ENCODE data around the gene CLEC4E.
"Not testable (repeated sequence)": the region's sequence is repeated elsewhere in the genome, so short reads cannot be mapped to it uniquely, and the experiment has no call there.

The CLEC4E gene

GRCh38 chr12:8508910-8509841, 31.5 kb downstream of the CLEC4E start:
- H3K4me3 ChIP-seq (ENCODE audit: low read depth, low read length) = no peak overlapping the region
- TF ChIP-seq POLR2A (IDR thresholded peaks at IDR 0.05; ENCODE audit: extremely low read depth, insufficient read length) = no peak
- no peak for TF ChIP-seq MAX (IDR thresholded peaks at IDR 0.05; ENCODE audit: low read depth, low read length)
- DNase-seq (ENCODE audit: low read depth) = peak; percentile 77

GRCh38 chr12:8508223-8508622, 32.5 kb downstream of the CLEC4E start:
- TF ChIP-seq POLR2A (IDR thresholded peaks at IDR 0.05; ENCODE audit: extremely low read depth, insufficient read length) = no peak
- no peak for TF ChIP-seq CTCF (IDR thresholded peaks at IDR 0.05; ENCODE audit: low read depth, low read length)
- TF ChIP-seq MYC (IDR thresholded peaks at IDR 0.05; ENCODE audit: low read depth, low read length) = no peak
- no peak for TF ChIP-seq MAX (IDR thresholded peaks at IDR 0.05; ENCODE audit: low read depth, low read length)
- DNase-seq (ENCODE audit: low read depth) = no peak
- H3K4me3 ChIP-seq (ENCODE audit: low read depth, low read length) = no peak overlapping the region

- TF ChIP-seq MYC (IDR thresholded peaks at IDR 0.05; ENCODE audit: low read depth, low read length) (no peak), CTCF (IDR thresholded peaks at IDR 0.05; ENCODE audit: low read depth, low read length) (no peak), POLR2A (IDR thresholded peaks at IDR 0.05; ENCODE audit: extremely low read depth, insufficient read length) (no peak), MAX (IDR thresholded peaks at IDR 0.05; ENCODE audit: low read depth, low read length) (no peak)
- DNase-seq (ENCODE audit: low read depth) = no peak
- no peak overlapping the region for H3K4me3 ChIP-seq (ENCODE audit: low read depth, low read length)
These were observed 33.1 kb downstream of the CLEC4E start for GRCh38 chr12:8507596-8507995.

DNA sequence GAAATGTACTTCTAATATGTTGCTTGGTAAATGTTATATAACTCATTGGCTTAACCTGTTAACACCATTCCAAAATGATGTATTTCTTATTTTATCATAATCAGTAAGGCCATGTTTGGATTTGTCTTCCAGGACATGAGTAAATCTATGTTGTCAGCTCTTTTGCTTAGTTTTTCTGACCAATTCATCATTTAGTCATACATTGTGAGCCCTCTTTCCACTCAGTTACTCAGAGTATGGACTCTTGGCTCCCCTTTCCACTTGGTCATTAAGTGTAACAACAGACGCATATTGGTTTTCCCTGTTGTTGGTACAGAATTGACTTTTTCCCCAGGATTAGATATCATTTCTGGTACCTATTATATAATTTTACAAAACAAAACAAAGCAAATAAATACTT, 36.4 kb downstream of the CLEC4E start:
- H3K4me3 ChIP-seq (ENCODE audit: low read depth, low read length) = no peak overlapping the region
- no peak for DNase-seq (ENCODE audit: low read depth)
- no peak for TF ChIP-seq POLR2A (IDR thresholded peaks at IDR 0.05; ENCODE audit: extremely low read depth, insufficient read length)
- no peak for TF ChIP-seq MYC (IDR thresholded peaks at IDR 0.05; ENCODE audit: low read depth, low read length)
- TF ChIP-seq CTCF (IDR thresholded peaks at IDR 0.05; ENCODE audit: low read depth, low read length) = no peak
- TF ChIP-seq MAX (IDR thresholded peaks at IDR 0.05; ENCODE audit: low read depth, low read length) = no peak

GRCh38 chr12:8501720-8502119, 39.0 kb downstream of the CLEC4E start:
- peak; percentile 64 for DNase-seq (ENCODE audit: low read depth)
- TF ChIP-seq POLR2A (IDR thresholded peaks at IDR 0.05; ENCODE audit: extremely low read depth, insufficient read length) (no peak), MAX (IDR thresholded peaks at IDR 0.05; ENCODE audit: low read depth, low read length) (0 out of 2 replicates have a peak, but pooled peaks have one; percentile 21)
- H3K4me3 ChIP-seq (ENCODE audit: low read depth, low read length) = no peak overlapping the region

- no peak overlapping the region for H3K4me3 ChIP-seq (ENCODE audit: low read depth, low read length)
- TF ChIP-seq MYC (IDR thresholded peaks at IDR 0.05; ENCODE audit: low read depth, low read length) (no peak), CTCF (IDR thresholded peaks at IDR 0.05; ENCODE audit: low read depth, low read length) (peak; percentile 18)
- DNase-seq (ENCODE audit: low read depth) = peak; percentile 32
These were observed 41.1 kb downstream of the CLEC4E start for GRCh38 chr12:8499616-8500015.

DNA sequence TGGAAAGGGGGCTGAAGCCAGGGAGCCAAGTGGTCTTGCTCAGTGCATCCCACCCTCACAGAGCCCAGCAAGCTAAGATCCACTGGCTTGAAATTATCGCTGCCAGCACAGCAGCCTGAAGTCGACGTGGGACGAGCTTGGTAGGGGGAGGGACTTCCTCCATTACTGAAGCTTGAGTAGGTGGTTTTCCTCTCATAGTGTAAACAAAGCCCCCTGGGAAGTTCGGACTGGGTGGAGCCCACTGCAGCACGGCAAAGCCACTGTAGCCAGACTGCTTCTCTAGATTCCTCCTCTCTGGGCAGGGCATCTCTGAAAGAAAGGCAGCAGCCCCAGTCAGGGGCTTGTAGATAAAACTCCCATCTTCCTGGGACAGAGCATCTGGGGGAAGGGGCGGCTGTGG, 44.6 kb downstream of the CLEC4E start:
- not testable (repeated sequence) for DNase-seq (ENCODE audit: low read depth); H3K4me3 ChIP-seq (ENCODE audit: low read depth, low read length)

DNA sequence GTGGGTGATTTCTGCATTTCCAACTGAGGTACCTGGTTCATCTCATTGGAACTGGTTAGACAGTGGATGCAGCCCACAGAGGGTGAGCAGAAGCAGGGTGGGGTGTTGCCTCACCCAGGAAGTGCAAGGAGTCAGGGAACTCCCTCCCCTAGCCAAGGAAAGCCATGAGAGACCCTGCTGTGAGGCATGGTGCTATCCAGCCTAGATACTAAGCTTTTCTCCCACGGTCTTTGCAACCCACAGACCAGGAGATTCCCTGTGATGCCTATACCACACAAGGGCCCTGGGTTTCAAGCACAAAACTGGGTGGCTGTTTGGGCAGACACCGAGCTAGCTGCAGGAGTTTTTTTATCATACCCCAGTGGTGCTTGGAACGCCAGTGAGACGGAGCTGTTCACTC, 45.0 kb downstream of the CLEC4E start:
- not testable (repeated sequence) for DNase-seq (ENCODE audit: low read depth); H3K4me3 ChIP-seq (ENCODE audit: low read depth, low read length)

All from NB4 (cell line).